Endothelial cell of umbilical vein (primary cell): ENCODE results near the gene NUP50. TPM values are rescaled to one million over a fixed set of nuclear protein-coding genes. Genes with fewer than 3 reads are reported as not detected.

ENCODE experiments used
- BruUV-seq: library from RNA; stranded (reverse); fragments of 400-500 nt; replicated peaks from 2 replicates; lab custom pipeline; 2021; lab: Mats Ljungman, UMichigan
- CTCF ChIA-PET: fragments of 300-600, 350-600 bp; sonication (Branson Sonifier 250); formaldehyde crosslinking; loops from one replicate; lab custom pipeline; 2021; ENCODE audit warnings: antibody characterized with exemption, inconsistent platforms; lab: Charles Lee
- POLR2A ChIA-PET: fragments of 300-600, 350-600 bp; sonication (Branson Sonifier 250); formaldehyde crosslinking; loops from one replicate; lab custom pipeline; 2021; ENCODE audit warnings: antibody characterized with exemption, inconsistent platforms; lab: Charles Lee
- DNase-seq: peaks from one replicate; pipeline ENCODE4 v3.0.0-alpha.2; 2011; ENCODE audit warnings: low read depth, low spot score
- FAIRE-seq: peaks from 2 replicates; lab custom pipeline; 2011; peaks lifted over from hg19 to GRCh38; lab: Jason Lieb, UNC
- H2AFZ ChIP-seq: 2 replicates; pipeline ENCODE4 v1.6.0; 2012; ENCODE audit warnings: low read depth, low read length, control low read depth, inconsistent platforms
- H3K27ac ChIP-seq: 2 replicates; pipeline ENCODE4 v1.5.1; 2011; ENCODE audit warnings: low read depth, mild to moderate bottlenecking, control low read depth, low read length, moderate library complexity; ENCODE audit not compliant: insufficient read depth
- H3K27me3 ChIP-seq, 2 experiments: 2 replicates each; pipeline versions ENCODE4 v1.6.0 to v1.6.1; 2011; ENCODE audit warnings: low read length in 2 of 2, mixed read lengths in 1 of 2; ENCODE audit not compliant: control insufficient read depth in 2 of 2, insufficient read depth in 2 of 2
- H3K36me3 ChIP-seq, 2 experiments: 2 replicates in 1 of 2; 3 replicates in 1 of 2; pipeline ENCODE4 v1.5.1; 2011; ENCODE audit warnings: low read length in 2 of 2, mild to moderate bottlenecking in 1 of 2, moderate library complexity in 1 of 2; ENCODE audit not compliant: control insufficient read depth in 2 of 2, insufficient read depth in 2 of 2; ENCODE audit errors: extremely low read depth in 1 of 2
- H3K4me1 ChIP-seq: 3 replicates; pipeline ENCODE4 v1.5.1; 2011; ENCODE audit warnings: mild to moderate bottlenecking, low read length; ENCODE audit not compliant: control insufficient read depth, insufficient read depth; ENCODE audit errors: extremely low read depth
- H3K4me2 ChIP-seq: 2 replicates; pipeline ENCODE4 v1.6.1; 2011; ENCODE audit warnings: low read length, control low read depth, mixed read lengths; ENCODE audit not compliant: insufficient read depth
- H3K4me3 ChIP-seq, 3 experiments: fragments of 200-600 bp in 1 of 3; sonication (generic), shearing (Covaris generic) in 1 of 3; replicated peaks in 1 of 3; 2 replicates each; pipeline ENCODE4 v1.5.1; 2011 to 2016; ENCODE audit warnings: control low read depth in 3 of 3, low read length in 3 of 3, mild to moderate bottlenecking in 2 of 3, inconsistent platforms in 1 of 3, low read depth in 1 of 3, moderate library complexity in 1 of 3; ENCODE audit not compliant: insufficient read depth in 1 of 3
- H3K79me2 ChIP-seq: 2 replicates; pipeline ENCODE4 v1.6.0; 2012; ENCODE audit warnings: low read length, inconsistent platforms; ENCODE audit not compliant: control insufficient read depth, insufficient read depth
- H3K9ac ChIP-seq: replicated peaks from 2 replicates; pipeline ENCODE3; 2011; ENCODE audit warnings: low read length, control low read depth; ENCODE audit not compliant: insufficient read depth; ENCODE audit errors: extremely low read depth
- H3K9me1 ChIP-seq: replicated peaks from 3 replicates; pipeline ENCODE4 v1.6.0; 2011; ENCODE audit warnings: mild to moderate bottlenecking, low read length; ENCODE audit not compliant: control insufficient read depth, insufficient read depth; ENCODE audit errors: extremely low read depth
- H3K9me3 ChIP-seq: replicated peaks from 2 replicates; pipeline ENCODE4 v1.5.1; 2012; ENCODE audit warnings: low read length, inconsistent platforms; ENCODE audit not compliant: control insufficient read depth, insufficient read depth
- H4K20me1 ChIP-seq: replicated peaks from 2 replicates; pipeline ENCODE3; 2011; ENCODE audit warnings: mild to moderate bottlenecking, low read length; ENCODE audit not compliant: control insufficient read depth, insufficient read depth; ENCODE audit errors: extremely low read depth
- CTCF ChIP-seq, 2 donors: IDR thresholded peaks; 1 replicate in 1 of 2; 2 replicates in 1 of 2; pipeline ENCODE4 v1.5.1; 2011; ENCODE audit warnings: low read length in 2 of 2, mild to moderate bottlenecking in 2 of 2, moderate library complexity in 2 of 2, control low read depth in 1 of 2, inconsistent platforms in 1 of 2, low read depth in 1 of 2; ENCODE audit not compliant: insufficient read depth in 1 of 2; ENCODE audit errors: extremely low read depth in 1 of 2
- EZH2 ChIP-seq: IDR thresholded peaks from 2 replicates; pipeline ENCODE4 v1.6.1; 2012; ENCODE audit warnings: borderline replicate concordance, low read depth, mild to moderate bottlenecking, moderate library complexity, low read length, inconsistent platforms; ENCODE audit not compliant: severe bottlenecking
- FOS ChIP-seq: IDR thresholded peaks from 2 replicates; pipeline ENCODE4 v1.6.1; 2011; ENCODE audit warnings: mild to moderate bottlenecking, low read length, moderate library complexity, borderline replicate concordance; ENCODE audit not compliant: insufficient read depth
- GATA2 ChIP-seq: IDR thresholded peaks from 2 replicates; pipeline ENCODE4 v1.7.0; 2011; ENCODE audit warnings: low read depth, mild to moderate bottlenecking, moderate library complexity, mixed read lengths, low read length; ENCODE audit not compliant: insufficient read length, insufficient read depth
- JUN ChIP-seq: IDR thresholded peaks from 2 replicates; pipeline ENCODE4 v1.6.1; 2011; ENCODE audit warnings: borderline replicate concordance, low read depth; ENCODE audit not compliant: insufficient read length, insufficient read depth
- MAX ChIP-seq: IDR thresholded peaks from 2 replicates; pipeline ENCODE4 v1.6.1; 2011; ENCODE audit not compliant: insufficient read depth, insufficient read length
- MYC ChIP-seq: IDR thresholded peaks from one replicate; pipeline ENCODE4 v1.6.1; 2011; ENCODE audit warnings: mild to moderate bottlenecking, low read depth, low read length
- POLR2A ChIP-seq: IDR thresholded peaks from 2 replicates; pipeline ENCODE4 v1.6.1; 2012; ENCODE audit warnings: low read depth, mild to moderate bottlenecking, control low read depth, low read length
- POLR2AphosphoS5 ChIP-seq: IDR thresholded peaks from 2 replicates; pipeline ENCODE4 v1.6.1; 2012; ENCODE audit warnings: low read depth, mild to moderate bottlenecking, control low read depth, low read length, moderate library complexity; ENCODE audit not compliant: insufficient read depth
- dilution Hi-C: fragments of 300-500 bp; cut with MboI; formaldehyde crosslinking; loops from one replicate; pipeline ENCODE4 v1.15.0; 2019; ENCODE audit warnings: low sequenced_read_pairs; ENCODE audit not compliant: extremely low pct_ligation_motif_present
- intact Hi-C: fragments of 100-400 bp; cut with micrococcal nuclease; formaldehyde crosslinking; loops from one replicate; pipeline ENCODE4 v1.10.0; 2022
- polyA plus RNA-seq, 4 experiments: library from polyadenylated mRNA; depleted of rRNA in 3 of 4; stranded (reverse) in 3 of 4; unstranded in 1 of 4; fragments of >200 nt; gene quantifications; 2 replicates each; pipeline versions ENCODE4 v1.2.1 to v1.2.3, GENCODE V29; 2011 to 2012; ENCODE audit warnings: missing spikeins in 1 of 4
- total RNA-seq: library from RNA; stranded (reverse); gene quantifications from 2 replicates; pipeline ENCODE4 v1.2.3, GENCODE V29; 2021

NUP50 gene
- total and polyA plus RNA-seq, 2 donors (not counting 3 experiments of a cell fraction or from before 2014, with no cell fraction given), result 12.4 to 90.9 TPM

GRCh38 chr22:45139693-45140092 is 24.0 kb upstream of the NUP50 start:
- H3K9me3 ChIP-seq, result no peaks in the 10 kb centered on the region
- no TSS peak for BruUV-seq
- H3K79me2 ChIP-seq, result no peaks in the 10 kb centered on the region
- no peaks in the 10 kb centered on the region for H3K27me3 ChIP-seq
- H4K20me1 ChIP-seq, result no peaks in the 10 kb centered on the region
- POLR2A ChIA-PET, result no interaction called here
- dilution Hi-C loops, result no loop called here
- H3K4me1 ChIP-seq, result no peaks in the 10 kb centered on the region
- no peak overlapping the region for H3K9ac ChIP-seq
- H3K4me2 ChIP-seq, result no peak overlapping the region
- H3K27ac ChIP-seq, result no peak overlapping the region
- no peak overlapping the region for H3K4me3 ChIP-seq
- DNase-seq (no peak), FAIRE-seq (no peak)
- no peak overlapping the region for H2AFZ ChIP-seq
- no peaks in the 10 kb centered on the region for H3K36me3 ChIP-seq
- H3K9me1 ChIP-seq, result no peaks in the 10 kb centered on the region
- CTCF ChIA-PET, result no interaction called here
- TF ChIP-seq GATA2 (no peak), JUN (peak; percentile 5)
- intact Hi-C loops, result no loop called here

- H3K4me2 ChIP-seq, result no peak overlapping the region
- H3K9me3 ChIP-seq, result no peaks in the 10 kb centered on the region
- DNase-seq (no peak), FAIRE-seq (no peak)
- H4K20me1 ChIP-seq, result no peaks in the 10 kb centered on the region
- H2AFZ ChIP-seq, result no peak overlapping the region
- H3K79me2 ChIP-seq, result no peaks in the 10 kb centered on the region
- ChIA-PET CTCF (interaction anchor here (2.2 kb wide), 1 partner anchor 17 kb away, joined by 5 read pairs; no protein-coding TSS in a partner anchor), POLR2A (interaction anchor here (0.6 kb wide), 1 partner anchor 62 kb away, joined by 3 read pairs; no protein-coding TSS in a partner anchor)
- H3K9me1 ChIP-seq, result no peaks in the 10 kb centered on the region
- dilution Hi-C loops, result no loop called here
- no peak overlapping the region for H3K4me3 ChIP-seq
- intact Hi-C loops, result no loop called here
- H3K9ac ChIP-seq, result no peak overlapping the region
- H3K27me3 ChIP-seq, result no peaks in the 10 kb centered on the region
- no TSS peak for BruUV-seq
- no peaks in the 10 kb centered on the region for H3K36me3 ChIP-seq
- H3K4me1 ChIP-seq, result no peaks in the 10 kb centered on the region
- TF ChIP-seq EZH2 (no peak), POLR2AphosphoS5 (no peak), GATA2 (no peak), MYC (no peak), JUN (no peak), POLR2A (no peak), FOS (no peak), MAX (no peak), CTCF (IDR thresholded peaks at IDR 0.05; ENCODE audit: extremely low read depth in 1 of 2, insufficient read depth in 1 of 2, low read depth in 1 of 2, low read length in 2 of 2) (no peak)
- no peak overlapping the region for H3K27ac ChIP-seq
These were observed 21.3 kb upstream of the NUP50 start for GRCh38 chr22:45142376-45142775.
